Activated T-cell treated with anti-CD3 and anti-CD28 coated beads for 24 hours (primary cell): Measurements from ENCODE around the gene SETD7.
"Not testable (repeated sequence)": the region's sequence is repeated elsewhere in the genome, so short reads cannot be mapped to it uniquely, and the experiment has no call there.

ENCODE experiments used
- DNase-seq: peaks from one replicate; pipeline ENCODE4 v3.0.0-alpha.2; 2020; ENCODE audit warnings: low read depth

SETD7 gene

DNA sequence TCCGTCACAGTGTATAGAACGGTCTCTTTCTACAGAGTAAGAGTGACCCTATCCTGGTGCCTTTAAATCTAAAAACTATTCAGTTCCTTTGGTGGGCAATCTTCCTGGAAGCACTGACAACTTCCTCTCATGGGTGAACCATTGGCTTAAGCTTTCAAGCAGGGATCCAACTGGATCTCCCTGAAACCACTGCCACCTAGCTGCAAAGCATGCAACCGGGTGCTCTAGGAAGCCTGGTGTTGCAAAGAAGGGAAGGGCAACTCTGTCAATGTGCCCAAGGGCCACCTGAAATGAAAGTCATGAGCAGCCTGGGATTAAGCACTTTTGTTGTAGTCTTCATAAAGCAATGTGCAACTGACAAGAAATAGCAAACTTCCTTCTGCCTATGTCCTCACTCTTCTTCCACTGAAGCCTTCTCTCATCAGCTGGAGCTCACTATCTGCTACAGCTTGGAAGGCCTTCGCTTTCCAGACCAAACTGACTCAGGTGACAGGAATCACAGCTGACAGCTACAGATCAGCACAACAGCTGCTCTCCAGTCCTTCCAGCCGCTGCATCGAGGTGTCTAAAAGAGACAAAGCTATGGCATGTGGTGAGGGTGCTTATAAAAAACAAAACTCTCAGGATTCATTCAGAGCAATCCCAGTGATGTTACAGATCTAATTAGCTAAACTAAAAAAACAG, 46.1 kb downstream of the SETD7 start:
- DNase-seq: no peak

DNA sequence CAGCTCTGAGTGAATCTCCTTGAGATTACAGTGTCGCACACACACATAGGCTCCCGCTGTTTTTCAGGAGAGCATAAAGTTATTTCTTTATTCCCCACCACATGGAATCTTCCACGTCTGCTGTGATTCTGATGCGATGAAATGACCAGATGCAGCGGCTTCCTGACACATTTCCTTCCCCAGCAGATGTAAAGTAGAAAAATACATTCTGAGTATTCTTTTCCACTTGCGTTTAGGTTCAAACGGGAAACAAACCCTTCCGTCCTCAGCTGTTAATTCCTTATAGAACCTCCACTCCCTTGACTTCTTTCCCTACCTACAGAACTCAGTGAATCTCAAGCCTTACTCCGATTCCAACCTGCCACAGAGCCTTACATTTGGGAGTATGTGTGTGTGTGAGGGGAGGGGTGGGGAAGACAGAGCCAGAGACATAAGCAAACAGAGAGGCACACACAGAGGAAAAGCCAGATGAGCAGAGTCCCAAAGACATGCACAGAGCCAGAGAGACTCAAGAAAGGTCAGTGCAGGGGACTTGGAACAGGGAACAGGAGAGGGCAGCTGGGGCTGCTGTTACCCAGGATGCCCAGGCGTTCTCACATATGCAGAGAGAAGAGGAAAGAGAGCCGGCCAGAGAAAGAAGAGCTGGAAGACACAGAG, 47.3 kb downstream of the SETD7 start:
- no peak for DNase-seq

DNA sequence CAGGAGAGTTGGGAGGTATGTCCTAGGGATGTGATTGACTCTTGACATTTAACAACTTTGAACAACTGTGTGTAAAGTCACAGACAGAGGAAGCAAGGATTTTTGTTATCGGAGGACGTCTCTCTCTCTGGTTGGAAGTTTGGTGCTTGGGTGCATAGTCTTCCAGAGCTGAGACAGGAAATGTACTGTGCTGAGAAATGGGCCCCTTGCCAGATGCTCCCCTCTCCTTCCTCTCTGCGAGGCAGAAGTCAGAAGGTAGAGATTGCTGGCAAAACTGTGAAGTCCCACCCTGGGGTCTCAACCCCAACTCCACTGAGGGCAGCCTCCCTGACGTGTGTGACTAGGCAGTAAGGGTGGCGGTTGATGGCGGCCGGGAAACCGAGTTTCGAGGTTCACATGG, 49.2 kb downstream of the SETD7 start:
- DNase-seq: no peak

DNA sequence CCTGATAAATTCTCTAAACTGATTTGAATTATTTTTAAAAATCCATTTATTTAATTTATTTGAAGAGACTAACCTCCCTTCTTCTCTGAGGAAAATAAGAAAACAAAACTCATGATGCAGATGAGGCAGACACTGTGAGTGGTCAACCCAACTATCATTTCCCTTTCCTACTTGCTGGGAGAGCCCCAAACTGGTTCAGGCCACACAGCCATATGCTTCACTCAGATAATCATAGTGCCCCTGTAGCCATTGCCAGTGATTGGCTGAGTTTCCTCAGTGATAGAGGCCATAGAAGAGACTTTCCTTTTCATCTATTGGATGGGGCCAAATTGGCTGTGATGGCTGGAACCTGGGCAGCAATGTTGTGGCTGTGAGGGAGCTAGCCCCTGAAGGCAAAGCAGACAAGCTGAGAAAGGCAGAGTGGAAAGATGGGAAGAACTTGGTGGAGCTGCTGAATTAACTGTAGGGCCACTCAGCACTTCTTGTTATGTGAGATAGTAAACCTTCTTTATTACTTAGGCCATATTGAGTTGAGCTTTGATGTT, 52.3 kb downstream of the SETD7 start:
- DNase-seq: no peak

DNA sequence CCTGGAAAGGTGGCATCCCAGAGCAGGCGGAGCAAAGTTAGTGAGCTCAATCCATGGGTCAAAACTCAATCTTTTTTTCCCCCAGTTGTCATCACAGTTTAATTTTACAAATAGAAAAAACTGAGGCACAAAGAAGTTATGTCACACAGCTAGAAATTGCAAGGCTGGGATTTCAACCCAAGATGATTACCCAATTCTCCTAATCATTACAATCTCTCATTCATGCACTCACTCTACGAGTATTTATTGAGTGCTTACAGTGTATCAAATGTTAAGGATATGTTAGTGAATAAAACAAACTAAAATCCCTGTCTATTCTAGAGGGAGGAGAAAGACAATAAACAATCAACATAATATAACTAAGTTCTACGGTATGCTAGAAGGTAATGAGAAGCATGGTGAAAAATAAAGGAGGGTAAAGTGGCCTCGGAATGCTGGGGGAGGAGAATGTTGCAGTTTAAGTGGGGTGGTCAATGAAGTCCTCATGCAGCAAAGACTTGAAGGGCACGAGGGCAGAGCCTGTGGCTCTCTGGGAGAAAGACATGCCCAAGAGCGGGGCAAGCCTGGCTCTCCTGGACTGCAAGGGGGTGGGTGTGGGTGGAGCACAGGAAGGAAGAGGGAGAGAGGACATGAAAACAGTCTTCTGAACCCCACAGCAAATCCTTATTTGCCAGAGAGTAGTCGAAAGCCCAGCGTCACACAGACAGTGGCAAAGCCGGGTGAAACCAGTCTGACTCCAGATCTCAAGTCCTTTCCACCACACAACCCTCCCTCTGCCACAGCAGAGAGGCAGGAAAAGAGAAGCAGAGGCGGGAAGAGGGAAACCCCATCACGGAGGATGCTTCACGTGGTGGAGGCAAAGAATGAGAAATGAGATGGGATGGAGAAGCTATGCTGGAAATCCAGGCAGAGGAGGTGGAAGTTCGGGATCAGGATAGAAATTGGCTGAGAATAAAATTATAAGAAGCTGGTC, 53.8 kb downstream of the SETD7 start:
- no peak for DNase-seq

DNA sequence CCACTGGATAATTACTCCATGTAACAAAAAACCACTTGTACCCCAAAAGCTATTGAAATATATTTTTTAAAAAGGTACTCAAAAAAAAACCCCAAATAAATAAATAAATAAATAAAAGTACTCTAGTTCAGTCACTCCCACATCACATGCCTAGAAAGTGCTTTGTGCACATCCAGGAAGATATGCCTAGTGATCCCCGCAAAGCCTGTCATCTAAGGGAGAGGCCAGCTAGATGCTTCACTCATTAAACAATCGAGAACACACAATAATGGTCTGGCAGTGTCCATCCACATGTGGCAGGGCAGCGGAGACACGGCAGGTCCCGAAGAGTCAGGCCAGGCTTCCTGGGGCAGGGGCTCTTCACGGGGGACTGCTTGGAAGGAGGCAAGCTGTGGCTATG, 54.5 kb downstream of the SETD7 start:
- DNase-seq: no peak

DNA sequence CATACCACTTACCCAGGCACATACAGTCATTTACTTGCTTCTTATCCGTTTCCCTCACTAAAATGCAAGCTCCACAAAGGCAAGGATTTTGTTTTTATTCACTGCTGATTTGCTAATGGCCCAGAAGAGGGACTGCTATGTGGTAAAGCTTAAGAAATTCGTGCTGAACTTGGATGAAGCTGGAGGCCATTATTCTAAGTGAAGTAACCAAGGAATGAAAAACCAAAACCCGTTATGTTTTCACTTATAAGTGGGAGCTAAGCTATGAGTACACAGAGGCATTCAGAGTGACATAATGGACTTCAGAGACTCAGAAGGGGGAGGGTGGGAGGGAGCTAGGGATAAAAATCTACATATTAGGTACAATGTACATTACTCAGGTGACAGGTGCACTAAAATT, 54.9 kb downstream of the SETD7 start:
- no peak for DNase-seq

DNA sequence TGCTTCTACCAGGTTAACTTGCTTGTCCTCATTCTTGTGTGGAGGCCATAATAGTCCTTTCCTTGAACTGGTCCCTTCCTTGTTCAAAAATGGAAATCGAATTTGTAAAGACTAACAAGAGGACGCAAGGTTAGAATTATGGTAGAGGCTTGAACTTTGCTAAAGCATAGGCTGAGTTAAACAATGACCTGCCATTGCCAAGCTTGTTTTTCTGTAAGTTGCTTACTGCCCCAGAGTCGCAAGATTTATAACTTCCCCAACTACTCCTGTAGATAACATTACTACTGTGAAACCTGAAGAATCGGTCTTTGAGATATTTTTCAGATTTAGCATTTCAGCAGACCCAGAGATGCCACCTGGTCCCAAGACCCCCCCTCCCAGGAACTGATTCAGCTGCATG, 56.8 kb downstream of the SETD7 start:
- DNase-seq: no peak

DNA sequence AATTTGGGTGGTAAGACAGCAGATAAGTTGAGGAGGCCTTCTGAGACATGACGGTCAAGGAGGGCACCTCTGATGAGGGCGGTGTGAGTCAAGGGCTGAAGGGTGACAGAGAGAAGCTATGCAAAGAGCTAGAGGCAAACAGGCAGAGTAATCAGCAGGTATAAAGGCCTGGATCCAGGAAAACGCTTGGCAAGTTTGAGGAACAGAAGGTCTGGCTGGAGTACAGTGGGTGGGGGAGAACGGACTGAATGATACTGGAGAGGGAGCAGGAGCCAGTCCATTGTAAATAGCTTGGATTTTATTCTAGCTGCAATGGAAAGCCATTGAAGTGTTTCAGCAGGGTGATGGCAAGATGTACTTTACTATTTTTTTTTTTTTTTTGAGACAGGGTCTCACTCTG, 62.8 kb downstream of the SETD7 start:
- DNase-seq: no peak

DNA sequence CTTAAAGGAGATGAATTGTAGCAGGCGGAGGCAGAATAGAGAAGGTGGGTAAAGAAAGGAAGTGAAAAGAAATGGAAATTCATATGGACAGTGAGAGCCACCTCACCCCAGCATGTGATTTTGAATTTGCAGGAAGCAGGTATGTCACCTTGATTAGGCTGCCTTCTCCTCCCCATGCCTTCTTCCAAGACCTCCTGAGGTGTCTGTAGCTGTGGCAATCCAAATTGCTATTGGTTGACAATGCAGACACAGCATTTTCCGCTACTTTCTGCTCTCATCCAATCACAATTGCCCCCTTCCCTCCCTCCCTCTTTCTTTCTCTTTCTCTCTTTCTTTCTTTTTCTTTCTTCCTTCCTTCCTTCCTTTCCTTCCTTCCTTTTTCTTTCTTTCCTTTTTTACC, 63.6 kb downstream of the SETD7 start:
- DNase-seq: no peak

DNA sequence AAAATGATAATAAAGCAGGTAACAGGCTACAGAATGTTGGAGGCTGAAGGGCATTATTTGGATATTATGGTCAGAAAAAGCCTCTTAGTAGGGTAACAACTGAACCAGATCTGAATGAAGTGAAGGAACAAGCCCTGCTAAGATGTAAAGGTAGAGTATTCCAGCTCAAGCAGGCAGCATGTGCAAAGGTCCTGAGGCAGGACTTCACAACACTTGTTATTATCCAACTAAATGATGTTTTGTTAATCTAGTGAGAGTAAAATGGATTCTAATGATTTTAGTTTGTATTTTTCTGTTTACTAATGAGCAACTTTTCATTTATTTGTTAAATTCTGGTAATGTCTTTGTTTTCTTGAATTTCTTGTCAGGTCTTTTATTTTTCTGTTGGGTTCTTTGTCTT, 66.4 kb downstream of the SETD7 start:
- no peak for DNase-seq

DNA sequence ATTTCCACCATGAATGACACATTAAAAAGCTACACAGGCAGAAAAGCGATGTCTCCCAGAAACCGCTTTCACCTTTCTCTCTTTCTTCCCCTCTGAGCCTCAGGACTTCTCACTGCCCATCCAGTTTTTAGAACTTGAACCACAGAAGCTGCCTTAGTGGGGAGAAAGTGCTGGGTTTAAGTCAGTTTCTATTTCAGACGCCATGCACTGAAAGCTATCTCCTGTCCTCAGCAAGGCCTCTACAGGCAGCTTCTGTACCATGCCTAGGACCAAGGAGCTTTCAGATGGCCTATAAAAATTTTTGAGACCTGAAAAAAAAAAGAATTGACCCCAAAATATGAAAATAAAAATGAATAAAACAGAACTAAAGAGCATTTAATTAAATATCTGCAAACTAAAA, 67.6 kb downstream of the SETD7 start:
- DNase-seq: no peak

DNA sequence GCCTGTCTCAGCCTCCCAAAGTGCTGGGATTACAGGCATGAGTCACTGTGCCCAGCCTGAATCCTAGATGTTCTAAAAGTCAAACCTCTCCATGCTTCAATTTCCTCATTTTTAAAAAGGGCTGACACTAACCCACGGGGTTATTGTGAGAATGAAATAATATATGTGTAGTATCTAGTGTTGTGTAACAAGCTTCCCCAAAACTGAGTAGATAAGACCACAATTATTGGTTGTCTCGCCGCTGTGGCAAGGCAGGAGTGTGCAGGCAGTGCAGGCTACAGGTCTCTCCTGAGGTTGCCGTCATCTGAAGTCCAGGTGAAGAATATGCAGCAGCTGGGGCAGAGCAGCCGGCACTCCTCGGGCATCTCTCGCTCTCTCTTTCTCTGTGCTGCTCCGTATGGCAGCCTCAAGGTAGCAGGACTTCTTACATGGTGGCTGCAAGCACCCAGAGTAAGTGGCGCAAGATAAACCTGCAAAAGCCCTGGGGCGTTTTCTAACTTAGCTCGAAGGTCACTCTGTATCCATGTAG, 71.2 kb downstream of the SETD7 start:
- DNase-seq: no peak

DNA sequence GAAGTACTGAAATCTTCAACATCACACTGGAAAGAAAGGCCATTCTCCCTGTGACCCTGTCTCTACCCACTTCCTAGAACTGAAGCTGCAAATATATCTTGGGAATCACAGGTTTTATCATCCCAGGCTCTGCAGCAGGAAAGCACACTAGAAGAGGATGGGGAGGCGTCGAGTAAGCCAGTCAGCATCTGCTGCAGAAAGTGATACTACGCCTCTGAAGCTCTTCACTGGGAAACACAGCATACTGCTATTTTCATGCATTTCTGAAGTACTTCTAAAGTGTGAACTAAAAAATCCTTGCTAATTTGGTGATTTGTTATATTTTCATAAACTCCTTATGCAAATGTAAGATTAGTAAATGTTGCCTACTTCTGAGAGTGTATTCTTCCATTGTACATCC, 73.0 kb downstream of the SETD7 start:
- no peak for DNase-seq

DNA sequence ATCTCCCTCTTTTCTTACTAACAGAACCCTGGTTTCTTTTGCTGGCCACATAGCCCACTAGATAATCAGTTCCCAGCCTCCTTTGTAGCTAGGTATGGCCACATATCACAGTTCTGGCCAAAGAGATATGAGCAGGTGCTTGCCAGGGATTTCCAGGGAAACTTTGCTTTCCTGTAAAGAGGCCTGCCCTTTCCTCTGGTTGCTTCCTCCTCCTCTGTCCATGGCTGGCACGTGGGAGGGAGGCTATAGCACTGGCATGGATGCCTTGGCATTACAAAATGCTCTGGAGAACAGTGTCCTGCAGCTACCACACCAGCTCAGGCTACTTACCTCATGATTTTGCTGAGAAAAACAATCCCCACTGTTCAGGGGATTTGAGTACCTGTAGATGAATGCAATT, 74.6 kb downstream of the SETD7 start:
- no peak for DNase-seq

DNA sequence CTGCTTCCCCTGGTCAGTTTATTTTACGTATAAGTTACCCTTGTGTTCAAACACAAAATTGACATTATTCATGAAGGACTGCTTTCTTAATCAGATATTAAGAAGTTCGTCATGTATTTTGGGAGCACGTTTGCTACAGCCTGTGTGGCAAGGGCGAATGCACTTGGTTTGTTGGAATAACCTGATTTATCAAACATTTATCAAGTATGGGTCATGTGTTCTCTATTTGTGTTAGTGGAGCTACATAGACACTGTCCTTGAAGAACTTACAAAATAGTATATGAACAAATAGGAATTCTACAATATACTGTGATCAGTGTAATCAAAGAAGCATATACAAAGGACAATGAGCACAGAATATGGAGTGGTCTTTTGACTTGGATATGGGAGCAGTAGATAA, 79.7 kb downstream of the SETD7 start:
- DNase-seq: no peak

DNA sequence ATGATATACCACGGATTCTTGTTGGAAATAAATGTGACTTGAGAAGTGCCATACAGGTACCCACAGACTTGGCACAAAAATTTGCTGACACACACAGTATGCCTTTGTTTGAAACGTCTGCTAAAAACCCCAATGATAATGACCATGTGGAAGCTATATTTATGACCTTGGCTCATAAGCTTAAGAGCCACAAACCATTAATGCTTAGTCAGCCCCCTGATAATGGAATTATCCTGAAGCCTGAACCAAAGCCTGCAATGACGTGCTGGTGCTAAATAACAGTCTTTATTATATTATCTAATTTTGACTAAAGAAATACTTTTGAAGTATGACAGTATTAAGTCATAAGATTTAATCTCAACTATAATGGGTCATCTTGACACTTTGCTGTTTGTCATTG, 83.2 kb downstream of the SETD7 start:
- no peak for DNase-seq

DNA sequence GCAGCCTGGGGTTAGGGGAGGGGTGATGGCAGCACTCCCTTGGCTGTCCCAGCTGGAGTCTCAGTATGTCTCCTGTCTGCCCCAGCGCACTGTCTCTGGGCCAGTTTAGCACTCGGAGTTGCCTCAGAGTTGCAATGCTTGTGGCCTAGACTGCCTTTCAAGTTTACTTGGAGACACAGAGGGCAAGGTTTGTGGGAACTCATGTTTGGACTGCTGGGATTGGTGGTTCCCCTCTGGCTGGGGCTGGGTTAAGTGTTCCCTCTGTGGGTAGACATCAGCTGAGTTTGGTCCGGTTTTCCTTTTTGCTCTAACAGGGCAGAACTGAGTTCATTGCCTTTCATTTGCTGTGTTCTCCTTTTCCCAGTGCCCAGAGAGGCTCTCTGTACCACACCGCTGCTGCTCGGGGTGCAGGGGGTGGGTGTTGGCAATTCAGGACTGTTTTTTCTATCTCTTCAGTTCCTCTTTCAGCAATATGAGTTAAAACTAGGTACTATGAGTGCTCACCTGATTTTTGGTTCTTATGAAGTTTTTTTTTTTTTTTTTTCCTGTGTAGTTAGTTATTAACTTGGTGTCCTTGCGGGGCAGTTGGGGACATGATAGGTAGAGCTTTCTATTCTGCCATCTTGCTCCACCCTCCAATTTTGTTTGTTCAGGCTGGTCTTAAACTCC, 84.9 kb downstream of the SETD7 start:
- DNase-seq: no peak

DNA sequence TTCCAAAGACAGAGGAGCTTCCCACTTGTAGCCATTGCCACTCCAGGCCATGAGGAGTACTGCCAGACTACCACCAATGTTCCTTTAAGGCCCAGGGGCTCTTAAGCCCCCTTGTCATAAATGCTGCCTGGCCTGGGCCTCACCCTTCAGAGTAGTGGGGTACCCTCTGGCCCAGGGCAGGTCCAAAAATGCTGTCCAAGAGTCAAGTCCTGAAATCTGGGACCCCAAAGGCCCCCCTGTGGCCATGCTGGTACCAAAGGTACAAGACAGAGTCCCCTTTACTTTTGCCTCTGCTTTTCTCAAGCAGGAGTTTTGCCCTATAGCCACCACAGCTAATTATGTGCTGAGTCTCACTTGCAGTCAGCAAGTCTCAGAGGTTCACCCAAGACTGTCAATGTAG, 85.7 kb downstream of the SETD7 start:
- no peak for DNase-seq

DNA sequence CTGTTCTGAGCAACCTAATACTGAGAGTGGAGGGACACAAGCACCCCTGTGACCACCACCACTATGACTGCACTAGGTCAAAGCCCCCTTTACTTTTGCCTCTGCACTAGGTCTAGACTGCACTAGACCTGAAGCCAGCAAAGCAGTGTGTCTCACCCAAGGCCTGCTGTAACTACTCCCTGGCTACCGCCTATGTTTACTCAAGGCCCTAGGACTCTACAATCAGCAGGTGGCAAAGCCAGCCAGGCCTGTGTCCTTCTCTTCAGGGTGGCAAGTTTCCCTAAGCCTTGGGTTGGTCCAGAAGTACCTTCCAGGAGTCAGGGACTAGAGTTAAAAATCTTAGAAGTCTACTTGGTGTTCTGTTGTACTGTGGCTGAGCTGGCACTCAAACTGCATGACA, 86.2 kb downstream of the SETD7 start:
- DNase-seq: no peak

DNA sequence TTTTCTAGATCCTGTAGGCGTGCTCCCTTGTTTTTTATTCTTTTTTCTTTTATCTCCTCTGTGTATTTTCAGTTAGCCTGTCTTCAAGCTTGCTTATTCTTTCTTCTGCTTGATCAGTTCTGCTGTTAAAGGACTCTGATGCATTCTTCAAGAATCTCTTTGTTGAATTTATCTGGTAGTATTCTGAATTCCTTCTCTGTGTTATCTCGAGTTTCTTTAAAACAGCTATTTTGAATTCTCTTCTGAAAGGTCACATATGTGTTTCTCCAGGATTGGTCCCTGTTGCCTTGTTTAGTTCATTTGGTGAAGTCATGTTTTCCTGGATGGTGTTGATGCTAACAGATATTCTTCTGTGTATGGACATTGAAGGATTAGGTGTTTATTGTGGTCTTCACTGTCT, 86.8 kb downstream of the SETD7 start:
- DNase-seq: no peak

DNA sequence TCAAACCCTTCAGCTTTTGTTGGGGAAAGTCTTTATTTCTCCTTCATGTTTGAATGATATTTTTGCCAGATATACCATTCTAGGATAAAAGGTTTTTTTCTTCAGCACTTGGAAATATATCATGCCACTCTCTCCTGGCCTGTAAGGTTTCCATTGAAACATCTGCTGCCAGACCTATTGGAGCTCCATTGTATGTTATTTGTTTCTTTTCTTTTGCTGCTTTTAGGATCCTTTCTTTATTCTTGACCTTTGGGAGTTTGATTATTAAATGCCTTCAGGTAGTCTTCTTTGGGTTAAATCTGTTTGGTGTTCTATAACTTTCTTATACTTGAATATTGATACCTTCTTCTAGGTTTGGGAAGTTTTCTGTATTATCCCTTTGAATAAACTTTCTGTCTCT, 87.3 kb downstream of the SETD7 start:
- not testable (repeated sequence) for DNase-seq
